Stimulated activated CD8-positive, alpha-beta memory T cell treated with anti-CD3 and anti-CD28 coated beads, Interleukin-7, amount 100 ng/mL, for 48 hours (primary cell): ENCODE measurements around the gene PANX1.

Experiments
- DNase-seq, 2 donors: peaks; one replicate each; pipeline ENCODE4 v3.0.0-alpha.2; 2020; ENCODE audit warnings: low read depth in 1 of 2; ENCODE audit errors: extremely low read depth in 1 of 2

Gene PANX1

GRCh38 chr11:94183886-94184264 lies 55.2 kb downstream of the PANX1 start:
- no peak for DNase-seq

GRCh38 chr11:94184362-94184761 lies 55.7 kb downstream of the PANX1 start:
- DNase-seq = no peak

GRCh38 chr11:94184846-94185245 lies 56.2 kb downstream of the PANX1 start:
- DNase-seq = no peak

- DNase-seq = no peak
Observed at GRCh38 chr11:94185416-94186084, 56.9 kb downstream of the PANX1 start.

- DNase-seq = no peak
Observed at GRCh38 chr11:94186342-94187203, 57.9 kb downstream of the PANX1 start.

GRCh38 chr11:94193288-94193687 lies 64.6 kb downstream of the PANX1 start:
- DNase-seq = no peak

GRCh38 chr11:94194712-94195111 lies 66.1 kb downstream of the PANX1 start:
- no peak for DNase-seq

GRCh38 chr11:94196363-94196762 lies 67.7 kb downstream of the PANX1 start:
- DNase-seq = no peak

- DNase-seq = no peak
Observed at GRCh38 chr11:94198718-94199117, 70.1 kb downstream of the PANX1 start.

GRCh38 chr11:94199136-94200130 lies 70.8 kb downstream of the PANX1 start:
- DNase-seq = no peak

GRCh38 chr11:94201004-94201465 lies 72.4 kb downstream of the PANX1 start:
- DNase-seq = no peak

- DNase-seq = no peak
Observed at GRCh38 chr11:94203070-94203469, 74.4 kb downstream of the PANX1 start.

GRCh38 chr11:94211261-94211830 lies 82.7 kb downstream of the PANX1 start:
- DNase-seq = no peak

- no peak for DNase-seq
Observed at GRCh38 chr11:94212898-94213297, 84.3 kb downstream of the PANX1 start.

- no peak for DNase-seq
Observed at GRCh38 chr11:94217705-94218104, 89.1 kb downstream of the PANX1 start.

- no peak for DNase-seq
Observed at GRCh38 chr11:94218372-94218771, 89.7 kb downstream of the PANX1 start.

- no peak for DNase-seq
Observed at GRCh38 chr11:94219771-94220170, 91.1 kb downstream of the PANX1 start.

- DNase-seq = no peak
Observed at GRCh38 chr11:94224078-94224477, 95.4 kb downstream of the PANX1 start.
